MG63 (cell line): ENCODE measurements around the gene PDE10A. TPM values are rescaled to one million over a fixed set of nuclear protein-coding genes. Genes with fewer than 3 reads are reported as not detected.
"Not testable (repeated sequence)": the region's sequence is repeated elsewhere in the genome, so short reads cannot be mapped to it uniquely, and the experiment has no call there.

ENCODE experiments used
- DNase-seq: peaks from one replicate; pipeline ENCODE4 v3.0.0-alpha.2; 2020
- H3K27me3 ChIP-seq: fragments of 250-450 bp; sonication (Bioruptor Pico); 2 replicates; pipeline ENCODE4 v1.5.1; 2020; ENCODE audit warnings: mild to moderate bottlenecking, moderate library complexity
- H3K36me3 ChIP-seq: fragments of 250-450 bp; sonication (Bioruptor Pico); 2 replicates; pipeline ENCODE4 v1.5.1; 2020; ENCODE audit warnings: mild to moderate bottlenecking, moderate library complexity
- H3K4me3 ChIP-seq: fragments of 250-450 bp; sonication (Bioruptor Pico); 2 replicates; pipeline ENCODE4 v1.5.1; 2020; ENCODE audit warnings: mild to moderate bottlenecking, moderate library complexity
- H3K9me3 ChIP-seq: fragments of 250-450 bp; sonication (Bioruptor Pico); 2 replicates; pipeline ENCODE4 v1.5.1; 2020; ENCODE audit warnings: mild to moderate bottlenecking, moderate library complexity
- total RNA-seq: library from RNA; depleted of rRNA; stranded (reverse); fragments of >200 nt; shearing (Covaris generic); gene quantifications from 2 replicates; pipeline ENCODE4 v1.2.3, GENCODE V29; 2014; ENCODE audit warnings: low replicate concordance

Gene PDE10A
- total RNA-seq, 1 experiment from 2014 or later, result 1.3 TPM

- DNase-seq, H3K9me3 ChIP-seq, H3K36me3 ChIP-seq: not testable (repeated sequence)
Measured at GRCh38 chr6:165558097-165558496, 104.9 kb downstream of the PDE10A start.

GRCh38 chr6:165557674-165558073 is 105.4 kb downstream of the PDE10A start:
- H3K9me3 ChIP-seq, result no peaks in the 10 kb centered on the region
- no peak overlapping the region for H3K4me3 ChIP-seq
- no peak for DNase-seq
- H3K36me3 ChIP-seq, result no peaks in the 10 kb centered on the region
- no peaks in the 10 kb centered on the region for H3K27me3 ChIP-seq

More at GRCh38 chr6:165558097-165558496, 104.9 kb downstream of the PDE10A start:
- not testable (repeated sequence) for H3K27me3 ChIP-seq, H3K4me3 ChIP-seq

- no peaks in the 10 kb centered on the region for H3K36me3 ChIP-seq
- no peaks in the 10 kb centered on the region for H3K9me3 ChIP-seq
- no peak for DNase-seq
- H3K27me3 ChIP-seq, result no peaks in the 10 kb centered on the region
- no peak overlapping the region for H3K4me3 ChIP-seq
Measured at GRCh38 chr6:165556116-165556843, 106.8 kb downstream of the PDE10A start.

- not testable (repeated sequence) for H3K9me3 ChIP-seq, H3K4me3 ChIP-seq, H3K36me3 ChIP-seq, DNase-seq, H3K27me3 ChIP-seq
Measured at GRCh38 chr6:165554644-165555043, 108.4 kb downstream of the PDE10A start.

GRCh38 chr6:165552248-165552736 is 110.7 kb downstream of the PDE10A start:
- Histone ChIP-seq H3K27me3 (no peaks in the 10 kb centered on the region), H3K4me3 (no peak overlapping the region), H3K9me3 (no peaks in the 10 kb centered on the region), H3K36me3 (no peaks in the 10 kb centered on the region)
- DNase-seq, result no peak

GRCh38 chr6:165551828-165552227 is 111.2 kb downstream of the PDE10A start:
- no peaks in the 10 kb centered on the region for H3K27me3 ChIP-seq
- DNase-seq, result no peak
- H3K36me3 ChIP-seq, result no peaks in the 10 kb centered on the region
- no peaks in the 10 kb centered on the region for H3K9me3 ChIP-seq
- H3K4me3 ChIP-seq, result no peak overlapping the region

GRCh38 chr6:165548450-165548849 is 114.6 kb downstream of the PDE10A start:
- DNase-seq, result no peak
- H3K36me3 ChIP-seq, result no peaks in the 10 kb centered on the region
- no peak overlapping the region for H3K4me3 ChIP-seq
- no peaks in the 10 kb centered on the region for H3K27me3 ChIP-seq
- no peaks in the 10 kb centered on the region for H3K9me3 ChIP-seq

GRCh38 chr6:165545806-165546205 is 117.2 kb downstream of the PDE10A start:
- DNase-seq, result no peak
- Histone ChIP-seq H3K27me3 (no peaks in the 10 kb centered on the region), H3K9me3 (no peaks in the 10 kb centered on the region), H3K4me3 (no peak overlapping the region), H3K36me3 (no peaks in the 10 kb centered on the region)

GRCh38 chr6:165543781-165544180 is 119.3 kb downstream of the PDE10A start:
- H3K4me3 ChIP-seq, result no peak overlapping the region
- no peaks in the 10 kb centered on the region for H3K27me3 ChIP-seq
- no peak for DNase-seq
- H3K9me3 ChIP-seq, result no peaks in the 10 kb centered on the region
- no peaks in the 10 kb centered on the region for H3K36me3 ChIP-seq

- Histone ChIP-seq H3K27me3 (no peaks in the 10 kb centered on the region), H3K9me3 (no peaks in the 10 kb centered on the region), H3K36me3 (no peaks in the 10 kb centered on the region), H3K4me3 (no peak overlapping the region)
- DNase-seq, result no peak
Measured at GRCh38 chr6:165536911-165537310, 126.1 kb downstream of the PDE10A start.

- no peak for DNase-seq
- Histone ChIP-seq H3K27me3 (no peaks in the 10 kb centered on the region), H3K4me3 (no peak overlapping the region)
Measured at GRCh38 chr6:165519316-165519715, 143.7 kb downstream of the PDE10A start.

GRCh38 chr6:165515963-165516624 is 146.9 kb downstream of the PDE10A start:
- no peaks in the 10 kb centered on the region for H3K36me3 ChIP-seq
- DNase-seq, result no peak
- no peaks in the 10 kb centered on the region for H3K27me3 ChIP-seq
- H3K4me3 ChIP-seq, result no peak overlapping the region
- no peaks in the 10 kb centered on the region for H3K9me3 ChIP-seq

More at GRCh38 chr6:165519316-165519715, 143.7 kb downstream of the PDE10A start:
- H3K9me3 ChIP-seq, result no peaks in the 10 kb centered on the region
- no peaks in the 10 kb centered on the region for H3K36me3 ChIP-seq

GRCh38 chr6:165514621-165515020 is 148.4 kb downstream of the PDE10A start:
- no peak overlapping the region for H3K4me3 ChIP-seq
- DNase-seq, result no peak
- no peaks in the 10 kb centered on the region for H3K36me3 ChIP-seq
- no peaks in the 10 kb centered on the region for H3K9me3 ChIP-seq
- no peaks in the 10 kb centered on the region for H3K27me3 ChIP-seq

GRCh38 chr6:165511807-165512206 is 151.2 kb downstream of the PDE10A start:
- H3K36me3 ChIP-seq, result no peaks in the 10 kb centered on the region
- no peaks in the 10 kb centered on the region for H3K9me3 ChIP-seq
- DNase-seq, result no peak
- H3K4me3 ChIP-seq, result no peak overlapping the region
- no peaks in the 10 kb centered on the region for H3K27me3 ChIP-seq

GRCh38 chr6:165508321-165508869 is 154.6 kb downstream of the PDE10A start:
- no peaks in the 10 kb centered on the region for H3K9me3 ChIP-seq
- DNase-seq, result no peak
- no peaks in the 10 kb centered on the region for H3K27me3 ChIP-seq
- H3K4me3 ChIP-seq, result no peak overlapping the region
- no peaks in the 10 kb centered on the region for H3K36me3 ChIP-seq

- DNase-seq, result no peak
- no peak overlapping the region for H3K4me3 ChIP-seq
- H3K27me3 ChIP-seq, result no peaks in the 10 kb centered on the region
- H3K9me3 ChIP-seq, result no peaks in the 10 kb centered on the region
- no peaks in the 10 kb centered on the region for H3K36me3 ChIP-seq
Measured at GRCh38 chr6:165506657-165507056, 156.4 kb downstream of the PDE10A start.

- H3K4me3 ChIP-seq, H3K27me3 ChIP-seq, H3K36me3 ChIP-seq, DNase-seq, H3K9me3 ChIP-seq: not testable (repeated sequence)
Measured at GRCh38 chr6:165500214-165500907, 162.7 kb downstream of the PDE10A start.
